HL-60 (cell line): Measurements from ENCODE around the gene MESD.
"Not testable (repeated sequence)": the region's sequence is repeated elsewhere in the genome, so short reads cannot be mapped to it uniquely, and the experiment has no call there.

Experiments
- DNase-seq, 2 experiments: peaks; one replicate each; pipeline ENCODE4 v3.0.0-alpha.2; 2010 to 2020; ENCODE audit warnings: low read depth in 1 of 2, low spot score in 1 of 2
- H3K27ac ChIP-seq: fragments of 250-450 bp; sonication (Bioruptor Pico); replicated peaks from 2 replicates; pipeline ENCODE4 v1.5.1; 2020; ENCODE audit warnings: mild to moderate bottlenecking, moderate library complexity
- H3K27me3 ChIP-seq: fragments of 250-450 bp; sonication (Bioruptor Pico); 2 replicates; pipeline ENCODE4 v1.5.1; 2021; ENCODE audit warnings: mild to moderate bottlenecking, moderate library complexity; ENCODE audit not compliant: insufficient read depth, poor library complexity, severe bottlenecking
- H3K4me3 ChIP-seq: replicated peaks from 2 replicates; pipeline ENCODE4 v1.5.1; 2011; ENCODE audit warnings: mild to moderate bottlenecking, control low read depth, low read length; ENCODE audit not compliant: insufficient read depth
- CTCF ChIP-seq: IDR thresholded peaks from one replicate; pipeline ENCODE4 v1.5.1; 2011; ENCODE audit warnings: low read length, control low read depth, inconsistent platforms; ENCODE audit not compliant: insufficient read depth
- GABPA ChIP-seq: IDR thresholded peaks from 2 replicates; pipeline ENCODE4 v1.6.1; 2012; ENCODE audit warnings: low read depth
- POLR2AphosphoS5 ChIP-seq: IDR thresholded peaks from 2 replicates; pipeline ENCODE4 v1.6.1; 2012; ENCODE audit warnings: low read depth
- REST ChIP-seq: IDR thresholded peaks from 2 replicates; pipeline ENCODE4 v1.6.1; 2012; ENCODE audit warnings: low read depth; ENCODE audit not compliant: insufficient replicate concordance
- SPI1 ChIP-seq: IDR thresholded peaks from 2 replicates; pipeline ENCODE4 v1.6.1; 2012; ENCODE audit warnings: low read depth, mild to moderate bottlenecking, borderline replicate concordance

MESD gene

GRCh38 chr15:80957556-80957955 is 32.1 kb downstream of the MESD start:
- TF ChIP-seq REST (no peak), POLR2AphosphoS5 (no peak), CTCF (no peak), GABPA (no peak), SPI1 (no peak)
- no peak overlapping the region for H3K4me3 ChIP-seq
- DNase-seq: no peak
- no peaks in the 10 kb centered on the region for H3K27me3 ChIP-seq
- no peak overlapping the region for H3K27ac ChIP-seq

- not testable (repeated sequence) for H3K27me3 ChIP-seq, H3K4me3 ChIP-seq, H3K27ac ChIP-seq
- peak; percentile 14 to 47 for DNase-seq
These were observed 33.8 kb downstream of the MESD start for GRCh38 chr15:80955571-80956452.

GRCh38 chr15:80953953-80954778 is 35.5 kb downstream of the MESD start:
- H3K27me3 ChIP-seq: no peaks in the 10 kb centered on the region
- H3K4me3 ChIP-seq: no peak overlapping the region
- no peak overlapping the region for H3K27ac ChIP-seq
- TF ChIP-seq CTCF (no peak), POLR2AphosphoS5 (no peak), SPI1 (no peak), GABPA (no peak), REST (no peak)
- DNase-seq: no peak
